Measurements from ENCODE around the gene MDH1. TPM values are rescaled to one million over a fixed set of nuclear protein-coding genes. Genes with fewer than 3 reads are reported as not detected.

Gene MDH1
- total and polyA plus RNA-seq, 2 experiments from 2014 or later: 158 to 278 TPM

GRCh38 chr2:63591566-63592175 lies 2.9 kb downstream of the MDH1 start:
- no peak overlapping the region for H3K27ac ChIP-seq
- TF ChIP-seq EZH2phosphoT487 (IDR thresholded peaks at IDR 0.05; ENCODE audit: insufficient read depth, low read depth) (no peak), EZH2 (IDR thresholded peaks at IDR 0.05; ENCODE audit: insufficient read depth, poor library complexity, severe bottlenecking) (no peak)
- H3K4me3 ChIP-seq: no peak overlapping the region
- H3K4me1 ChIP-seq (ENCODE audit: insufficient read depth): peaks cover 26% of the 10 kb centered on the region
- in situ Hi-C loops (cut with MboI): no loop called here
- H2AFZ ChIP-seq: no peak overlapping the region
- no peaks in the 10 kb centered on the region for H4K20me1 ChIP-seq (ENCODE audit: insufficient read depth)
- H3K9me3 ChIP-seq (ENCODE audit: low read depth): no peaks in the 10 kb centered on the region
- WGBS, 2 experiments (ENCODE audit: low coverage in 1 of 2, low lambda C conversion rate in 2 of 2, missing lambda C conversion rate in 2 of 2): 83% methylated on average over 3 of the region's 3 CpGs
- peaks cover 90% of the 10 kb centered on the region for H3K79me2 ChIP-seq (ENCODE audit: insufficient read depth)
- H3K9ac ChIP-seq: no peak overlapping the region
- H3K9me2 ChIP-seq (ENCODE audit: insufficient read depth): no peaks in the 10 kb centered on the region
- peaks cover 22% of the 10 kb centered on the region; the same call in 1 of the 2 replicates for H3K36me3 ChIP-seq (ENCODE audit: low read depth)
- peaks cover 6% of the 10 kb centered on the region; the same call in 1 of the 2 replicates for H3F3A ChIP-seq (ENCODE audit: insufficient read depth)
- no peaks in the 10 kb centered on the region for H3K27me3 ChIP-seq (replicated peaks; ENCODE audit: insufficient read depth)
- DNase-seq: no peak
- no peak overlapping the region for H3K4me2 ChIP-seq (ENCODE audit: unreplicated experiment)

GRCh38 chr2:63594660-63595059 lies 5.9 kb downstream of the MDH1 start:
- no peaks in the 10 kb centered on the region for H4K20me1 ChIP-seq (ENCODE audit: insufficient read depth)
- 92 to 94% methylated on average over 3 of the region's 3 CpGs for WGBS, 2 experiments (ENCODE audit: low coverage in 1 of 2, low lambda C conversion rate in 2 of 2, missing lambda C conversion rate in 2 of 2)
- H3K4me1 ChIP-seq (ENCODE audit: insufficient read depth): peaks cover 15% of the 10 kb centered on the region
- H3K27me3 ChIP-seq (replicated peaks; ENCODE audit: insufficient read depth): no peaks in the 10 kb centered on the region
- H3K4me2 ChIP-seq (ENCODE audit: unreplicated experiment): no peak overlapping the region
- no peak overlapping the region for H3K4me3 ChIP-seq
- H3K27ac ChIP-seq: no peak overlapping the region
- in situ Hi-C loops (cut with MboI): no loop called here
- no peaks in the 10 kb centered on the region for H3K9me3 ChIP-seq (ENCODE audit: low read depth)
- no peak for DNase-seq
- peaks cover 76% of the 10 kb centered on the region for H3K79me2 ChIP-seq (ENCODE audit: insufficient read depth)
- peaks cover 34% of the 10 kb centered on the region; the same call in 1 of the 2 replicates for H3K36me3 ChIP-seq (ENCODE audit: low read depth)
- no peak overlapping the region for H2AFZ ChIP-seq
- no peaks in the 10 kb centered on the region for H3F3A ChIP-seq (ENCODE audit: insufficient read depth)
- no peak for TF ChIP-seq EZH2 (IDR thresholded peaks at IDR 0.05; ENCODE audit: insufficient read depth, poor library complexity, severe bottlenecking)
- no peak for TF ChIP-seq EZH2phosphoT487 (IDR thresholded peaks at IDR 0.05; ENCODE audit: insufficient read depth, low read depth)
- H3K9ac ChIP-seq: no peak overlapping the region
- no peaks in the 10 kb centered on the region for H3K9me2 ChIP-seq (ENCODE audit: insufficient read depth)

- in situ Hi-C loops (cut with MboI): no loop called here
Observed at GRCh38 chr2:63596401-63596883, 7.7 kb downstream of the MDH1 start.

DNA sequence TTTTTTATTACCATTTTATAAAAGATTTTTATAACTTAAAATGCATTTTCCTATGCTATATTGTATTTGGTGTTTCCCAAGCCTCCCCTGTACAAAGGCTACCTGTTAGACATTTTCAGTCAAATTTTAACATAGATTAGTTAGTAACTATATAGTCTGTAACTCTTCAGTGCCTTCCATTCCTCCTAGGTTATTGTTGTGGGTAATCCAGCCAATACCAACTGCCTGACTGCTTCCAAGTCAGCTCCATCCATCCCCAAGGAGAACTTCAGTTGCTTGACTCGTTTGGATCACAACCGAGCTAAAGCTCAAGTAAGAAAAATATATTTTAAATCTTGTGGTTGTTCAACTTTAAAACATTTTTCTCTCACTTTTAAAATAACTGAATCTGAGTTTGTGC lies 10.2 kb downstream of the MDH1 start:
- Histone ChIP-seq H3K36me3 (ENCODE audit: low read depth) (peaks cover 56% of the 10 kb centered on the region), H2AFZ (no peak overlapping the region), H3K4me3 (no peak overlapping the region), H3K4me2 (ENCODE audit: unreplicated experiment) (no peak overlapping the region), H3K27ac (no peak overlapping the region), H3K9me3 (ENCODE audit: low read depth) (no peaks in the 10 kb centered on the region), H3K79me2 (ENCODE audit: insufficient read depth) (peaks cover 33% of the 10 kb centered on the region), H3K27me3 (replicated peaks; ENCODE audit: insufficient read depth) (no peaks in the 10 kb centered on the region), H3K9me2 (ENCODE audit: insufficient read depth) (no peaks in the 10 kb centered on the region), H4K20me1 (ENCODE audit: insufficient read depth) (no peaks in the 10 kb centered on the region), H3F3A (ENCODE audit: insufficient read depth) (no peaks in the 10 kb centered on the region), H3K9ac (no peak overlapping the region), H3K4me1 (ENCODE audit: insufficient read depth) (no peaks in the 10 kb centered on the region)
- 68 to 75% methylated on average over 2 of the region's 2 CpGs for WGBS, 2 experiments (ENCODE audit: low coverage in 1 of 2, low lambda C conversion rate in 2 of 2, missing lambda C conversion rate in 2 of 2)
- in situ Hi-C loops (cut with MboI): no loop called here
- no peak for DNase-seq
- TF ChIP-seq EZH2 (IDR thresholded peaks at IDR 0.05; ENCODE audit: insufficient read depth, poor library complexity, severe bottlenecking) (no peak), EZH2phosphoT487 (IDR thresholded peaks at IDR 0.05; ENCODE audit: insufficient read depth, low read depth) (no peak)

More at GRCh38 chr2:63596401-63596883, 7.7 kb downstream of the MDH1 start:
- no peaks in the 10 kb centered on the region for H3K9me3 ChIP-seq (ENCODE audit: low read depth)
- H3K27ac ChIP-seq: no peak overlapping the region
- DNase-seq: no peak
- 95 to 100% methylated on average over 2 of the region's 2 CpGs for WGBS, 2 experiments (ENCODE audit: low coverage in 1 of 2, low lambda C conversion rate in 2 of 2, missing lambda C conversion rate in 2 of 2)
- H4K20me1 ChIP-seq (ENCODE audit: insufficient read depth): no peaks in the 10 kb centered on the region
- peaks cover 48% of the 10 kb centered on the region; the same call in 1 of the 2 replicates for H3K36me3 ChIP-seq (ENCODE audit: low read depth)
- no peak overlapping the region for H3K4me2 ChIP-seq (ENCODE audit: unreplicated experiment)
- H3K9ac ChIP-seq: no peak overlapping the region
- peaks cover 58% of the 10 kb centered on the region for H3K79me2 ChIP-seq (ENCODE audit: insufficient read depth)
- no peaks in the 10 kb centered on the region for H3F3A ChIP-seq (ENCODE audit: insufficient read depth)
- TF ChIP-seq EZH2phosphoT487 (IDR thresholded peaks at IDR 0.05; ENCODE audit: insufficient read depth, low read depth) (no peak), EZH2 (IDR thresholded peaks at IDR 0.05; ENCODE audit: insufficient read depth, poor library complexity, severe bottlenecking) (no peak)
- no peaks in the 10 kb centered on the region for H3K9me2 ChIP-seq (ENCODE audit: insufficient read depth)
- no peak overlapping the region for H2AFZ ChIP-seq
- no peaks in the 10 kb centered on the region for H3K4me1 ChIP-seq (ENCODE audit: insufficient read depth)
- H3K27me3 ChIP-seq (replicated peaks; ENCODE audit: insufficient read depth): no peaks in the 10 kb centered on the region
- no peak overlapping the region for H3K4me3 ChIP-seq
